Neutrophil (primary cell): ENCODE measurements around the gene LRRC8C.

Experiments used
- H3K27ac ChIP-seq: fragments of 200-600 bp; sonication (generic); 2 replicates; pipeline ENCODE4 v1.5.1; 2016; ENCODE audit warnings: mild to moderate bottlenecking, moderate library complexity
- H3K27me3 ChIP-seq: fragments of 200-600 bp; sonication (generic); 2 replicates; pipeline ENCODE4 v1.6.0; 2016; ENCODE audit warnings: mild to moderate bottlenecking
- H3K36me3 ChIP-seq: fragments of 200-600 bp; sonication (generic); 2 replicates; pipeline ENCODE4 v1.5.1; 2017
- H3K4me1 ChIP-seq, 2 experiments: fragments of 200-600 bp in 1 of 2; sonication (generic) in 1 of 2; 1 replicate in 1 of 2; 2 replicates in 1 of 2; pipeline versions ENCODE4 v1.5.1 to v1.6.1; 2013 to 2016; ENCODE audit warnings: low read depth in 1 of 2, low read length in 1 of 2, mild to moderate bottlenecking in 1 of 2, moderate library complexity in 1 of 2; ENCODE audit not compliant: control insufficient read depth in 1 of 2, insufficient read depth in 1 of 2
- H3K4me3 ChIP-seq, 2 experiments: fragments of 200-600 bp in 1 of 2; sonication (generic) in 1 of 2; 1 replicate in 1 of 2; 2 replicates in 1 of 2; pipeline ENCODE4 v1.5.1; 2013 to 2016; ENCODE audit warnings: low read depth in 1 of 2, low read length in 1 of 2, mild to moderate bottlenecking in 1 of 2, moderate library complexity in 1 of 2
- H3K9me3 ChIP-seq: fragments of 200-600 bp; sonication (generic); 2 replicates; pipeline ENCODE4 v1.5.1; 2016
- CTCF ChIP-seq: fragments of 200-600 bp; sonication (generic); IDR thresholded peaks from 2 replicates; pipeline ENCODE4 v1.5.1; 2016; ENCODE audit warnings: antibody characterized with exemption

Gene LRRC8C

GRCh38 chr1:89723144-89723543 is 90.2 kb downstream of the LRRC8C start:
- no peak for TF ChIP-seq CTCF
- Histone ChIP-seq H3K4me1 (peaks cover 39 to 48% of the 10 kb centered on the region in 2 experiments), H3K27me3 (no peaks in the 10 kb centered on the region), H3K4me3 (no peak overlapping the region), H3K27ac (no peak overlapping the region), H3K9me3 (no peaks in the 10 kb centered on the region), H3K36me3 (no peaks in the 10 kb centered on the region)

- Histone ChIP-seq H3K9me3 (no peaks in the 10 kb centered on the region), H3K27me3 (no peaks in the 10 kb centered on the region), H3K4me1 (peaks cover 36 to 42% of the 10 kb centered on the region in 2 experiments), H3K4me3 (no peak overlapping the region), H3K36me3 (no peaks in the 10 kb centered on the region), H3K27ac (peak overlapping the region; percentile 49)
- no peak for TF ChIP-seq CTCF
Observed at GRCh38 chr1:89723863-89724262, 90.9 kb downstream of the LRRC8C start.

- peaks cover 30 to 36% of the 10 kb centered on the region in 2 experiments for H3K4me1 ChIP-seq
- no peaks in the 10 kb centered on the region for H3K27me3 ChIP-seq
- H3K27ac ChIP-seq: peak overlapping the region; percentile 49
- H3K4me3 ChIP-seq: no peak overlapping the region
- H3K9me3 ChIP-seq: no peaks in the 10 kb centered on the region
- no peak for TF ChIP-seq CTCF
- H3K36me3 ChIP-seq: no peaks in the 10 kb centered on the region
Observed at GRCh38 chr1:89724369-89725010, 91.6 kb downstream of the LRRC8C start.

DNA sequence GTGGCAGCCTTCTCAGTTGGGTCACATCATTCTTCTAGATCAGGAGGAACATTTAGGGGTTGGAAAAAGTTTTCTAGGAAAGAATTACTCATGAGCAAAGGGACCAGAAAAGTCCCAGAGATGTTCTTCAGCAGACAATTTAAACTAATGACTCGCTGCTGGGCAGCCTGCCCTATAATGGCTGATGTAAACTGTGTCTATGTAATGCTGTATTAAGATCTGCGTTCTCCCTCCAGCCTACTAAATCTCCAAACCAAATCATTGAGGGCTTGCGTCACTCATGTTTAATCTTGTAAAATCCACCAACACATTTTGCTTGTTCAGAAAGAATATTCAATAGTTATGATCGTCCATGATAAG is 92.1 kb downstream of the LRRC8C start:
- peaks cover 25 to 31% of the 10 kb centered on the region in 2 experiments for H3K4me1 ChIP-seq
- H3K9me3 ChIP-seq: no peaks in the 10 kb centered on the region
- H3K27me3 ChIP-seq: no peaks in the 10 kb centered on the region
- peak overlapping the region; percentile 49 for H3K27ac ChIP-seq
- H3K4me3 ChIP-seq: no peak overlapping the region
- H3K36me3 ChIP-seq: no peaks in the 10 kb centered on the region
- no peak for TF ChIP-seq CTCF

- Histone ChIP-seq H3K27ac (no peak overlapping the region), H3K4me3 (no peak overlapping the region), H3K4me1 (peaks cover 18 to 24% of the 10 kb centered on the region in 2 experiments), H3K36me3 (no peaks in the 10 kb centered on the region), H3K27me3 (no peaks in the 10 kb centered on the region), H3K9me3 (no peaks in the 10 kb centered on the region)
- no peak for TF ChIP-seq CTCF
Observed at GRCh38 chr1:89725631-89726030, 92.7 kb downstream of the LRRC8C start.
